ENCODE data around the gene TXNRD3.

DNA sequence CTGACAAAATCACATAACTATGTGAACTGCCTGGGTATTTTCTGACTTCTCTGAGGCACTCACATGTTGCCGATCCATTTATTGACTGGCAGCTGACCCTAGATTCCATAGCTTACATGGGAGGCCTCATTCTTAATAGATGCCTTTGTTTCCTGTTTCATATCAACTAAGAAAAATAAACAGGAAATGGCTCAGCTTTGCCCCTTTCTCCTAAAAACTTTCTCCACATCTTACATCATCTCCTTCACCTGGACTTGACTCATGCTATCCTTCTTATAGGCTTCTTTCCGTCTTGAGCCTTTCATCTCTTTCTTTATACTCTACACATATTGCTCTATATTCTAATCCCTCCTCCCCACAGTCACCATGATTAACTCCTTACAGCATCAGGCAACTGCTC is 38.0 kb downstream of the TXNRD3 start:
- TF ChIP-seq CTCF (IDR thresholded peaks at IDR 0.05) (no peak), MAX (CRISPR knock-in tag; IDR thresholded peaks at IDR 0.05) (no peak), FOXP1 (CRISPR knock-in tag; IDR thresholded peaks at IDR 0.05; ENCODE audit: borderline replicate concordance) (no peak), AFF4 (CRISPR knock-in tag; IDR thresholded peaks at IDR 0.05; ENCODE audit: borderline replicate concordance) (no peak), E2F1 (CRISPR knock-in tag; IDR thresholded peaks at IDR 0.05) (no peak), ELF4 (CRISPR knock-in tag; IDR thresholded peaks at IDR 0.05; ENCODE audit: low read depth) (no peak)

Measured in WTC11 (cell line).